ENCODE data around the gene CIPC.

CIPC gene

GRCh38 chr14:77128414-77128891, 30.4 kb downstream of the CIPC start:
- DNase-seq, result no peak

- no peak for DNase-seq
Observed at GRCh38 chr14:77130386-77130785, 32.3 kb downstream of the CIPC start.

GRCh38 chr14:77131206-77131605, 33.1 kb downstream of the CIPC start:
- no peak for DNase-seq

GRCh38 chr14:77131871-77132486, 33.9 kb downstream of the CIPC start:
- DNase-seq, result no peak

GRCh38 chr14:77133720-77134338, 35.8 kb downstream of the CIPC start:
- peak; percentile 79 for DNase-seq

GRCh38 chr14:77139022-77139421, 41.0 kb downstream of the CIPC start:
- no peak for DNase-seq

- DNase-seq, result peak; percentile 76
Observed at GRCh38 chr14:77139540-77140358, 41.7 kb downstream of the CIPC start.

GRCh38 chr14:77140359-77141213, 42.5 kb downstream of the CIPC start:
- no peak for DNase-seq

- no peak for DNase-seq
Observed at GRCh38 chr14:77141214-77142004, 43.4 kb downstream of the CIPC start, which contains the start of gene ZDHHC22. Gene ZDHHC22 (minus strand): TSS chr14:77141791. CDS start chr14:77139738, 2,053 bp downstream.

- no peak for DNase-seq
Observed at GRCh38 chr14:77142005-77142800, 44.1 kb downstream of the CIPC start.

- DNase-seq, result no peak
Observed at GRCh38 chr14:77143071-77143470, 45.0 kb downstream of the CIPC start.

GRCh38 chr14:77144412-77145115, 46.5 kb downstream of the CIPC start:
- no peak for DNase-seq

- DNase-seq, result no peak
Observed at GRCh38 chr14:77145975-77146740, 48.1 kb downstream of the CIPC start.

- DNase-seq, result no peak
Observed at GRCh38 chr14:77148510-77149231, 50.6 kb downstream of the CIPC start.

- no peak for DNase-seq
Observed at GRCh38 chr14:77151245-77151644, 53.2 kb downstream of the CIPC start.

GRCh38 chr14:77151918-77152588, 54.0 kb downstream of the CIPC start:
- DNase-seq, result no peak

- DNase-seq, result no peak
Observed at GRCh38 chr14:77153802-77154201, 55.7 kb downstream of the CIPC start.

- no peak for DNase-seq
Observed at GRCh38 chr14:77154421-77154820, 56.4 kb downstream of the CIPC start.
